IMR-90 (cell line): ENCODE results near the gene PRKD3. TPM values are rescaled to one million over a fixed set of nuclear protein-coding genes. Genes with fewer than 3 reads are reported as not detected.

ENCODE experiments used
- ATAC-seq: fragments of 200-7000 bp; cut with Tn5 transposase; 2 replicates; pipeline ENCODE4 v1.9.1; 2020; ENCODE audit warnings: low read depth, mild to moderate bottlenecking, moderate library complexity
- BruUV-seq: library from RNA; stranded (reverse); fragments of 400-500 nt; replicated peaks from 2 replicates; lab custom pipeline; 2021; lab: Mats Ljungman, UMichigan
- CTCF ChIA-PET: fragments of 300-600 bp; formaldehyde crosslinking; extraction: SDS; loops from one replicate; lab custom pipeline; 2021; ENCODE audit warnings: antibody characterized with exemption; lab: Yijun Ruan, JAX
- POLR2A ChIA-PET: fragments of 300-600 bp; sonication (Branson Sonifier 250); formaldehyde crosslinking; loops from one replicate; lab custom pipeline; 2022; ENCODE audit warnings: antibody characterized with exemption; ENCODE audit not compliant: unreplicated experiment; lab: Charles Lee
- DNase-seq: peaks from one replicate; pipeline ENCODE4 v3.0.0; 2013
- H2AFZ ChIP-seq: replicated peaks from 2 replicates; pipeline ENCODE3; 2013; ENCODE audit warnings: low read length, mild to moderate bottlenecking; ENCODE audit not compliant: poor library complexity
- H2AK5ac ChIP-seq: 2 replicates; pipeline ENCODE4 v1.6.1; 2013; ENCODE audit warnings: low read depth, low read length, inconsistent platforms
- H2AK9ac ChIP-seq: replicated peaks from 2 replicates; pipeline ENCODE3; 2013; ENCODE audit warnings: mild to moderate bottlenecking, low read depth, low read length, moderate library complexity; ENCODE audit not compliant: poor library complexity
- H2BK120ac ChIP-seq: 2 replicates; pipeline ENCODE4 v1.6.1; 2013; ENCODE audit warnings: low read depth, low read length, inconsistent platforms
- H2BK15ac ChIP-seq: 3 replicates; pipeline ENCODE4 v1.6.1; 2013; ENCODE audit warnings: low read depth, low read length, inconsistent platforms
- H2BK20ac ChIP-seq: 2 replicates; pipeline ENCODE4 v1.6.1; 2013; ENCODE audit warnings: low read depth, mild to moderate bottlenecking, inconsistent platforms, low read length, moderate library complexity
- H2BK5ac ChIP-seq: 2 replicates; pipeline ENCODE4 v1.6.1; 2013; ENCODE audit warnings: mild to moderate bottlenecking, low read depth, low read length, inconsistent platforms; ENCODE audit not compliant: poor library complexity, severe bottlenecking
- H3K14ac ChIP-seq: replicated peaks from 2 replicates; pipeline ENCODE4 v1.6.1; 2013; ENCODE audit warnings: low read depth, low read length, inconsistent platforms
- H3K18ac ChIP-seq: 2 replicates; pipeline ENCODE4 v1.6.1; 2013; ENCODE audit warnings: low read depth, low read length, control low read depth
- H3K23ac ChIP-seq: 2 replicates; pipeline ENCODE4 v1.6.1; 2013; ENCODE audit warnings: low read depth, low read length, inconsistent platforms
- H3K27ac ChIP-seq: 2 replicates; pipeline ENCODE4 v1.5.1; 2013; ENCODE audit warnings: mild to moderate bottlenecking, control low read depth, low read length; ENCODE audit not compliant: insufficient read depth
- H3K27me3 ChIP-seq: 2 replicates; pipeline ENCODE4 v1.6.1; 2013; ENCODE audit warnings: low read length; ENCODE audit not compliant: control insufficient read depth, insufficient read depth
- H3K36me3 ChIP-seq: 2 replicates; pipeline ENCODE4 v1.6.1; 2013; ENCODE audit warnings: low read length, mixed read lengths; ENCODE audit not compliant: control insufficient read depth, insufficient read depth
- H3K4ac ChIP-seq: 2 replicates; pipeline ENCODE4 v1.6.1; 2013; ENCODE audit warnings: low read depth, low read length, inconsistent platforms
- H3K4me1 ChIP-seq: 2 replicates; pipeline ENCODE4 v1.6.1; 2013; ENCODE audit warnings: low read length, mixed read lengths; ENCODE audit not compliant: control insufficient read depth, insufficient read depth
- H3K4me2 ChIP-seq: 2 replicates; pipeline ENCODE4 v1.6.1; 2013; ENCODE audit warnings: low read depth, mild to moderate bottlenecking, control low read depth, low read length, moderate library complexity
- H3K4me3 ChIP-seq: 2 replicates; pipeline ENCODE4 v1.5.1; 2013; ENCODE audit warnings: low read depth, mild to moderate bottlenecking, control low read depth, low read length, moderate library complexity; ENCODE audit not compliant: insufficient read depth
- H3K56ac ChIP-seq: 2 replicates; pipeline ENCODE4 v1.6.1; 2013; ENCODE audit warnings: low read length, inconsistent platforms; ENCODE audit not compliant: insufficient read depth; ENCODE audit errors: extremely low read depth
- H3K79me1 ChIP-seq, 2 experiments: 2 replicates each; pipeline ENCODE4 v1.6.1; 2013; ENCODE audit warnings: low read length in 2 of 2, inconsistent platforms in 1 of 2, low read depth in 1 of 2
- H3K9ac ChIP-seq: 2 replicates; pipeline ENCODE4 v1.6.1; 2013; ENCODE audit warnings: low read depth, low read length, control low read depth
- H3K9me1 ChIP-seq: 2 replicates; pipeline ENCODE4 v1.6.1; 2013; ENCODE audit warnings: low read length, inconsistent platforms; ENCODE audit not compliant: insufficient read depth
- H3K9me3 ChIP-seq: 2 replicates; pipeline ENCODE4 v1.6.1; 2013; ENCODE audit warnings: low read length; ENCODE audit not compliant: control insufficient read depth, insufficient read depth
- H4K20me1 ChIP-seq: 2 replicates; pipeline ENCODE4 v1.6.1; 2013; ENCODE audit warnings: low read length, inconsistent platforms; ENCODE audit not compliant: insufficient read depth
- H4K5ac ChIP-seq: 2 replicates; pipeline ENCODE4 v1.6.1; 2013; ENCODE audit warnings: mild to moderate bottlenecking, low read depth, low read length, control low read depth
- H4K8ac ChIP-seq, 2 experiments: 2 replicates each; pipeline ENCODE4 v1.6.1; 2013; ENCODE audit warnings: low read depth in 2 of 2, low read length in 2 of 2, control low read depth in 1 of 2, inconsistent platforms in 1 of 2
- H4K91ac ChIP-seq: 2 replicates; pipeline ENCODE4 v1.6.1; 2013; ENCODE audit warnings: low read depth, low read length, inconsistent platforms; ENCODE audit not compliant: insufficient read depth
- BHLHE40 ChIP-seq: fragments of 150-350 bp; IDR thresholded peaks from 2 replicates; pipeline ENCODE4 v1.6.1; 2016; ENCODE audit warnings: mild to moderate bottlenecking, low read depth, low read length
- FOS ChIP-seq: fragments of 150-350 bp; IDR thresholded peaks from 2 replicates; pipeline ENCODE4 v1.6.1; 2016; ENCODE audit warnings: low read depth, low read length
- MAZ ChIP-seq: IDR thresholded peaks from 2 replicates; pipeline ENCODE4 v1.6.1; 2012; ENCODE audit warnings: low read depth, mild to moderate bottlenecking, low read length, improper control_type of control experiment, moderate library complexity, borderline replicate concordance
- MXI1 ChIP-seq: IDR thresholded peaks from 2 replicates; pipeline ENCODE4 v1.6.1; 2012; ENCODE audit warnings: low read depth, mild to moderate bottlenecking, low read length, moderate library complexity, borderline replicate concordance
- NFE2L2 ChIP-seq: fragments of 150-350 bp; IDR thresholded peaks from 2 replicates; pipeline ENCODE4 v1.6.1; 2016; ENCODE audit warnings: low read depth, mild to moderate bottlenecking, low read length
- RCOR1 ChIP-seq: IDR thresholded peaks from 2 replicates; pipeline ENCODE4 v1.6.1; 2012; ENCODE audit warnings: mild to moderate bottlenecking, low read length, improper control_type of control experiment; ENCODE audit not compliant: insufficient replicate concordance
- RFX5 ChIP-seq: IDR thresholded peaks from 2 replicates; pipeline ENCODE4 v1.8.0; 2012; ENCODE audit warnings: low read depth, mild to moderate bottlenecking, low read length, moderate library complexity
- WGBS, 2 experiments: methylation state at CpG; one replicate each; pipeline versions ENCODE4 v1.1.5 to v1.1.7; 2013; ENCODE audit warnings: missing lambda C conversion rate in 2 of 2; ENCODE audit not compliant: insufficient read length in 1 of 2; ENCODE audit errors: extremely low coverage in 2 of 2; 5-methylcytosine and 5-hydroxymethylcytosine counted together
- dilution Hi-C: fragments of 300-500 bp; cut with HindIII; formaldehyde crosslinking; loops from one replicate; pipeline ENCODE4 v1.14.3; 2018; ENCODE audit warnings: low sequenced_read_pairs; ENCODE audit not compliant: unreplicated experiment
- in situ Hi-C: fragments of 300-500 bp; cut with MboI; formaldehyde crosslinking; loops from 3 replicates; pipeline ENCODE4 v1.14.3; 2019; ENCODE audit warnings: low sequenced_read_pairs, inconsistent platforms, mixed read lengths
- intact Hi-C: fragments of 100-400 bp; cut with micrococcal nuclease; formaldehyde crosslinking; loops from 2 replicates; pipeline ENCODE4 v1.10.0; 2022
- polyA plus RNA-seq, 3 experiments: library from polyadenylated mRNA; depleted of rRNA; stranded (reverse); fragments of >200 nt; gene quantifications; 2 replicates each; pipeline ENCODE4 v1.2.3, GENCODE V29; 2012; ENCODE audit warnings: low replicate concordance in 1 of 3
- total RNA-seq: library from RNA; depleted of rRNA; stranded (reverse); fragments of >200 nt; gene quantifications from 2 replicates; pipeline ENCODE4 v1.2.3, GENCODE V29; 2012
- TF ChIP-seq, protein P1 (sequence below): conservative IDR thresholded peaks from 2 replicates; pipeline ENCODE4 v1.5.1; 2012; ENCODE audit warnings: mild to moderate bottlenecking, low read depth, low read length, improper control_type of control experiment

Gene PRKD3
- total and polyA plus RNA-seq, 2 of the 4 experiments (the other 2 are of a cell fraction): 15.8 to 46.4 TPM

DNA sequence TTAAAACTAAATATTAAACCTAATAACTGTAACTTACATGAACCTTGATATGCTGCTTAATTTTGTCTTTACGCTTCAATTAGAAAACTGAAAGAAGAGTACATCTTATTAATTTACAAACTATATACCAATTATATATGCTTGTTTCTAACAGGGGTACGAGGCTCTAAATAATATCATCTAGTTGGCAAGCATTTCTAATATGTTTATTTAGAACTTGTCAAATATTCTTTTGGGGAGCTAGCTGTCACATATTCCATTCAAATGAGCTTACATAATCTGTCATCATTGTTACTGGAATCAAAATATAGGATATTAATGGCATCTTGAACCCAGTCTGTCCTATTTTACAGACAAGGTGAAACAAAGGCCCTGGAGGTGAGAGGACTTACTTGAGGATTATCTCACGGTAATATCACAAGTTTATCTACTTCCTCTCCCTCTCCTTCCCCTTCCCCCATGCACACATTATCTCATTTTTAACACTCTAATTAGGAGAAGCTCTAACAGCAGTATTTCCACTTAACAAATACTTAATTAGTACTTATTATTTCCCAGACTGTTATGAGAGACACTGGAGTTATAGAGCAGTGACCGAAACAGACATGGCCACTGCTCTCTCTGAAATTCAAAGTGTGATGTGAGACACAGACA lies 3.5 kb downstream of the PRKD3 start:
- H3K4me1 ChIP-seq: peaks cover 7% of the 10 kb centered on the region
- no peak overlapping the region for H2AK9ac ChIP-seq
- H2BK20ac ChIP-seq: no peak overlapping the region
- H3K4ac ChIP-seq: no peak overlapping the region
- no peaks in the 10 kb centered on the region for H3K27me3 ChIP-seq
- POLR2A ChIA-PET: no interaction called here
- no peak overlapping the region for H3K27ac ChIP-seq
- peaks cover 1% of the 10 kb centered on the region for H3K36me3 ChIP-seq
- no peak overlapping the region for H3K9ac ChIP-seq
- TF ChIP-seq NFE2L2: no peak
- no peak for TF ChIP-seq RCOR1
- TF ChIP-seq BHLHE40: no peak
- TF ChIP-seq MXI1: no peak
- no peak for TF ChIP-seq FOS
- TF ChIP-seq, protein P1, sequence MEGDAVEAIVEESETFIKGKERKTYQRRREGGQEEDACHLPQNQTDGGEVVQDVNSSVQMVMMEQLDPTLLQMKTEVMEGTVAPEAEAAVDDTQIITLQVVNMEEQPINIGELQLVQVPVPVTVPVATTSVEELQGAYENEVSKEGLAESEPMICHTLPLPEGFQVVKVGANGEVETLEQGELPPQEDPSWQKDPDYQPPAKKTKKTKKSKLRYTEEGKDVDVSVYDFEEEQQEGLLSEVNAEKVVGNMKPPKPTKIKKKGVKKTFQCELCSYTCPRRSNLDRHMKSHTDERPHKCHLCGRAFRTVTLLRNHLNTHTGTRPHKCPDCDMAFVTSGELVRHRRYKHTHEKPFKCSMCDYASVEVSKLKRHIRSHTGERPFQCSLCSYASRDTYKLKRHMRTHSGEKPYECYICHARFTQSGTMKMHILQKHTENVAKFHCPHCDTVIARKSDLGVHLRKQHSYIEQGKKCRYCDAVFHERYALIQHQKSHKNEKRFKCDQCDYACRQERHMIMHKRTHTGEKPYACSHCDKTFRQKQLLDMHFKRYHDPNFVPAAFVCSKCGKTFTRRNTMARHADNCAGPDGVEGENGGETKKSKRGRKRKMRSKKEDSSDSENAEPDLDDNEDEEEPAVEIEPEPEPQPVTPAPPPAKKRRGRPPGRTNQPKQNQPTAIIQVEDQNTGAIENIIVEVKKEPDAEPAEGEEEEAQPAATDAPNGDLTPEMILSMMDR: no peak
- TF ChIP-seq RFX5: no peak
- TF ChIP-seq MAZ: no peak
- intact Hi-C loops (loop anchor here (5.0 to 10.0 kb wide), 2 partner anchors 34 to 156 kb away; no protein-coding TSS in a partner anchor), in situ Hi-C loops (no loop called here), dilution Hi-C loops (no loop called here)
- peak overlapping the region; percentile 40; the same call in 1 of the 2 replicates for H3K23ac ChIP-seq
- H3K9me3 ChIP-seq: no peaks in the 10 kb centered on the region
- H3K14ac ChIP-seq: no peak overlapping the region
- H2BK15ac ChIP-seq: no peak overlapping the region
- ATAC-seq (no peak), DNase-seq (no peak)
- H3K4me2 ChIP-seq: no peak overlapping the region
- no peak overlapping the region for H2AFZ ChIP-seq
- H2AK5ac ChIP-seq: no peak overlapping the region
- no peak overlapping the region for H2BK120ac ChIP-seq
- H3K18ac ChIP-seq: no peak overlapping the region
- H4K20me1 ChIP-seq: peaks cover 13% of the 10 kb centered on the region; the same call in 1 of the 2 replicates
- H4K8ac ChIP-seq: no peak overlapping the region; a peak in 1 of 4 replicates
- no TSS peak for BruUV-seq
- H3K56ac ChIP-seq: no peak overlapping the region
- CTCF ChIA-PET: no interaction called here
- no peak overlapping the region for H2BK5ac ChIP-seq
- no CpG with 5 or more reads among the region's 4 CpGs for WGBS, 2 experiments
- no peak overlapping the region for H3K4me3 ChIP-seq
- 0 out of 2 replicates have a peak, but pooled peaks cover 2% of the 10 kb centered on the region for H3K9me1 ChIP-seq
- peaks cover 26 to 63% of the 10 kb centered on the region in 2 experiments for H3K79me1 ChIP-seq
- H4K5ac ChIP-seq: no peak overlapping the region
- H4K91ac ChIP-seq: no peak overlapping the region
